ENCODE measurements around the gene NOX3. TPM values are rescaled to one million over a fixed set of nuclear protein-coding genes. Genes with fewer than 3 reads are reported as not detected.

The NOX3 gene
- total and polyA plus RNA-seq, 8 donors = not detected

GRCh38 chr6:155349129-155349528, 106.5 kb downstream of the NOX3 start:
- no peak for TF ChIP-seq EP300 (IDR thresholded peaks at IDR 0.05)
- no peak for TF ChIP-seq CTCF (IDR thresholded peaks at IDR 0.05)
- TF ChIP-seq POLR2A (IDR thresholded peaks at IDR 0.05) = no peak
- no peak for TF ChIP-seq POLR2AphosphoS5 (IDR thresholded peaks at IDR 0.05)
- no peaks in the 10 kb centered on the region for H3K4me1 ChIP-seq
- no peak overlapping the region for H3K27ac ChIP-seq
- H3K27me3 ChIP-seq = no peaks in the 10 kb centered on the region
- DNase-seq = no peak
- WGBS, 5 donors = 89 to 100% (median 97%) methylated on average over 2 of the region's 2 CpGs; no CpG with 5 or more reads in 1 of the 5 donors
- intact Hi-C loops (cut with DNase I; ENCODE audit: low total_unique reads) = no loop called here
- H3K36me3 ChIP-seq = no peaks in the 10 kb centered on the region
- no peak overlapping the region for H3K4me3 ChIP-seq
- peaks cover 6 to 28% (median 26%) of the 10 kb centered on the region in 4 donors for H3K9me3 ChIP-seq

GRCh38 chr6:155347800-155348199, 107.8 kb downstream of the NOX3 start:
- no peaks in the 10 kb centered on the region for H3K36me3 ChIP-seq
- WGBS, 5 donors = 75 to 86% (median 77%) methylated on average over 1 of the region's 1 CpG
- DNase-seq = no peak
- no peaks in the 10 kb centered on the region for H3K27me3 ChIP-seq
- intact Hi-C loops (cut with DNase I; ENCODE audit: low total_unique reads) = no loop called here
- H3K4me3 ChIP-seq = no peak overlapping the region
- TF ChIP-seq POLR2A (IDR thresholded peaks at IDR 0.05) (no peak), CTCF (IDR thresholded peaks at IDR 0.05) (no peak), POLR2AphosphoS5 (IDR thresholded peaks at IDR 0.05) (no peak)
- H3K9me3 ChIP-seq = peaks cover 0 to 18% (median 15%) of the 10 kb centered on the region in 4 donors
- no peaks in the 10 kb centered on the region for H3K4me1 ChIP-seq
- no peak overlapping the region for H3K27ac ChIP-seq

- H3K9me3 ChIP-seq = peaks cover 0 to 18% (median 15%) of the 10 kb centered on the region in 4 donors
- no peaks in the 10 kb centered on the region for H3K36me3 ChIP-seq
- no peak for DNase-seq
- H3K4me1 ChIP-seq = no peaks in the 10 kb centered on the region
- intact Hi-C loops (cut with DNase I; ENCODE audit: low total_unique reads) = no loop called here
- H3K4me3 ChIP-seq = no peak overlapping the region
- H3K27me3 ChIP-seq = no peaks in the 10 kb centered on the region
- TF ChIP-seq POLR2A (IDR thresholded peaks at IDR 0.05) = no peak
- TF ChIP-seq CTCF (IDR thresholded peaks at IDR 0.05) = no peak
- no peak for TF ChIP-seq POLR2AphosphoS5 (IDR thresholded peaks at IDR 0.05)
- TF ChIP-seq EP300 (IDR thresholded peaks at IDR 0.05) = no peak
- no peak overlapping the region for H3K27ac ChIP-seq
Observed at GRCh38 chr6:155346957-155347356, 108.7 kb downstream of the NOX3 start.

Other genes starting within 250 kb of the NOX3 start
- gene CLDN20, start 191.8 kb downstream of the NOX3 start, total RNA-seq = not detected
- gene CLDN20, start 191.8 kb downstream of the NOX3 start, polyA plus RNA-seq = not detected
- 10 to 100 TPM in 3 of 5 donors, 1 to 10 TPM in 2; 5.4 to 37.9 (median 13.4) TPM for gene TFB1M, start 141.4 kb downstream of the NOX3 start, total RNA-seq
- gene TFB1M, start 141.4 kb downstream of the NOX3 start, polyA plus RNA-seq = 10 to 100 TPM; 13.1 to 24.1 (median 14.1) TPM